Activated CD4-positive, CD25-positive, alpha-beta regulatory T cell treated with anti-CD3 and anti-CD28 coated beads, Interleukin-2, amount 50 U/mL, for 16 hours (primary cell): ENCODE data around the gene FAM131B.

Experiments
- DNase-seq: peaks from one replicate; pipeline ENCODE4 v3.0.0-alpha.2; 2020; ENCODE audit warnings: low read depth, low spot score

FAM131B gene

DNA sequence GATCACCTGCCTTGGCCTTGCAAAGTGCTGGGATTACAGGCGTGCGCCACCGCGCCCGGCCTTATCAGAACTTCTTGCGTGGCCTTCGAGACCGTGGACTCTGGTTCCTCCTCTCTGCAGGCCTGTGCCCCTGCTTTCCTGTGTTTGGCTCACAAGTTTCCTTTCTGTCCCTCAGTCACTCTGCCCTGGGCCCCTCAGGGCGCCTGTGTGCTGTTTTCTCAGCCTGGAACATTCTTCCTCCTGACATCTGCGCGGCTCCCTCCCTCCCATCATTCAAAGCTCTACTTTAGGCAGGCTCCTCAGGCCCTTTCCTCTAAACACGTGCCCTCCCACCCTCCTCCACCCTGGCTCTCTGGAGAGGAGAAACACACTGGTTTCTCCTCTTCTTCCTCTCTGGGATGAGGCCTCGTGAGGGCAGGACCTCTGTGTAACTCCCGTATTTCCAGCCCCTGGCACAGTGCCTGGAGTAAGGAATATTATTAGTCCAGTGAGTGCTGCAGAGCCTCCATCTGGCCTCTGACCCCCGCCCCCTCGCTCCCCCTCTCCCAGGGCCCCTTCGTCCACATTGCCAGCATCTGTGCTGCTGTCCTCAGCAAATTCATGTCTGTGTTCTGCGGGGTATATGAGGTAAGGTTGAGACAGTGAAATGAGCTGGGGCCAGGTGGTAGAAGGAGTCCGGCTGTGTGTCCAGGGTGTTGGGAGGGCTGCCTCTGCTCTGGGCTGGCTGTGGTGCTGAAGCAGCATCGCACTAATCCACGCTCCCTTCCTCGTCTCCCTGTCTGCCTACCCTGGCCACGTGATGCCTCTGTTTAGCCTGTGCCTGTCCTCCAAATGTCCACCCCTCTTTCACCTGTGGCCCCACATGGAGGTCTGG lies 39.5 kb downstream of the FAM131B start:
- DNase-seq, result no peak

DNA sequence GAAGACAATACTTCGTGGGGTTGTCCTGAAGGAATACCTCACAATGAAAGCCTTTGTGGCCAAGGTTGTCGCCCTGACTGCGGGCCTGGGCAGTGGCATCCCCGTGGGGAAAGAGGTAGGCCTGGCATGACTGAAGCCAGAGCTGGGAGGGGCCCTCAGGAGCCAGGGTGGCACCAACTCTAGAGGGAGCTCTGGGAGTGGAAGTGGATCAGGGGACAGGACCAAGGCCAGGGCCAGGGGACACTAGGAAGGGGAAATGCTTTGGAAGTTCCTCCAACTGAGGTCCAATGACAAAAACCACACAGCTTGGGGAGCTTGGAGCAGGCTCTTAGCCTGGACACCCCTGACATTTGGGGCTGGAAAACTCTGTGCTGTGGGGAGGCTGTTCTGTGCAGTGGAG lies 40.8 kb downstream of the FAM131B start:
- DNase-seq, result no peak

DNA sequence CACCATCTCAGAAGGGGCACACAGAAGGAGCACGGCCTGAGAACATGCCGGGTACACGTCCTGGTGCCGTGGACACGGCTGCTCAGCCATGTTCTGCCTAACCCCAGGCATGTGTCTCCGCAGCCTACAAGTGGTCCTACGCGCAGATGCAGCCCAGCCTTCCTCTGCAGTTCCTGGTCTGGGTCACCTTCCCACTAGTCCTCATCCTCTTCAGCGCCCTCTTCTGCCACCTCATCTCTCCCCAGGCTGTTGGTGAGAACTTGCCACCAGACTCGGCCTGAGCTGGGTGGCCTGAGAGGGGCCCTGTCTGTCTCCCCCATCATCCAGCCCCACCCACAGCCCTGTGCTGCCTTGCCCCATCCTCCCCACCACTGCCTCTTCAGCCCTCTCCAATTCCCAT lies 41.3 kb downstream of the FAM131B start:
- no peak for DNase-seq

GRCh38 chr7:143320620-143321019 lies 41.9 kb downstream of the FAM131B start:
- no peak for DNase-seq

GRCh38 chr7:143318661-143319060 lies 43.9 kb downstream of the FAM131B start:
- DNase-seq, result no peak

DNA sequence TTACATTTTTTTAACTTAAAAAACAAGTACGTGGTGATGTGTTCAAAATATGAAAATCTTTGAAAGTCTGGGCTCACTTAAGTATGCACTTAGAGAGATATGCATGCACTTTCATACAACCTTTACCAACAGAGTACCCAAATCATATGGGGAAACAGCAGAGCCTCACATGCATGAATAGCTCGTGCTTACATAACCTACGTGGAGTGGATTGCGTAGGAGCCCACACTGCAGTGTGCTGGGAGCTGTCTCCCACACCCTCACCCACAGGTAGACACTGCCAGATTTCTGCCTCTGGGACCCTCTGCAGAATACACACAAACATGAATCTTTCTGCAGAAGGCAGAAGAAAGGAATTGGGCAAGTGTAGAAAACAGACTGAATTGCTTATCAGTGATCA lies 46.0 kb downstream of the FAM131B start:
- DNase-seq, result no peak

DNA sequence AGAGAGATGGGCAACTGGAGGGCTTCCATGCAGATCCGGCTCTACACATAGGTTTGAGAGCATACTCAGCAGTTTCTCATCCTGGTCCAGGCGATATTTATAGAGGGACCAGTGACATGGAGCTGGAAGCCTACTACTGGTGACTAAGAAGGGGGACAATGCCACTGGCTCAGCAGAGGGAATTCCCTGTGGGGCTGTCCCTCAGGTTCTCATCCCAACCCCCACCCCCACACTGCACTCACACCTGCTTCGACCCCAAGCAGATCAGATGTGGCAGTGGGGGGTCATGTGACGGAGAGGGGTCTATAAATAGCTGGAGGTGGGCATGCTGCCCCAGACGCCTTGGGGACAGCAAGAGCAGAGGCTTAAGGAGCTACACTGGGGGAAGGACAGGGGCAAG lies 46.7 kb downstream of the FAM131B start, which contains the start of gene CLCN1:
Gene CLCN1 (plus strand): TSS at position 336 of the 400 bp plus-strand sequence. CDS start 102 bp downstream, outside the sequence.
- DNase-seq, result no peak

- no peak for DNase-seq
Observed at GRCh38 chr7:143314127-143314526, 48.4 kb downstream of the FAM131B start.

DNA sequence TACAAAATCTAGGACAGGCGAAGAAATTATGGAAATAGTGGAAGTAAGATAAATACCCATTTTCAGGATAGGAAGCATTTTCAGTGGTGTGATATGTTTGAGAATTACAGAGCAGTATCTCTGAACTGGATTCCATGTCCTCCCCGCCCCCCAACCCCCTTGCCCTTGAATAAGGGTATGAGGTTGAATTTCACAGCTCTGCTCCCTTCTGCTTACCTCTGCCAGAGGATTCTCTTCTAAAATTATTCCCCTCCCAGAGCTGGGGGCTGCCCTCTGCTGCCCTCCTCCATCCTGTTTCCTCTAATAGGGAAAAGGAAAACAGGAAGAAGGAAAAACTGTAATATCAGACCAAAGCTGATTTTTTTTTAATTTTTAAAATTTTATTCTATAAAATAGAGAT lies 53.9 kb downstream of the FAM131B start:
- DNase-seq, result no peak

DNA sequence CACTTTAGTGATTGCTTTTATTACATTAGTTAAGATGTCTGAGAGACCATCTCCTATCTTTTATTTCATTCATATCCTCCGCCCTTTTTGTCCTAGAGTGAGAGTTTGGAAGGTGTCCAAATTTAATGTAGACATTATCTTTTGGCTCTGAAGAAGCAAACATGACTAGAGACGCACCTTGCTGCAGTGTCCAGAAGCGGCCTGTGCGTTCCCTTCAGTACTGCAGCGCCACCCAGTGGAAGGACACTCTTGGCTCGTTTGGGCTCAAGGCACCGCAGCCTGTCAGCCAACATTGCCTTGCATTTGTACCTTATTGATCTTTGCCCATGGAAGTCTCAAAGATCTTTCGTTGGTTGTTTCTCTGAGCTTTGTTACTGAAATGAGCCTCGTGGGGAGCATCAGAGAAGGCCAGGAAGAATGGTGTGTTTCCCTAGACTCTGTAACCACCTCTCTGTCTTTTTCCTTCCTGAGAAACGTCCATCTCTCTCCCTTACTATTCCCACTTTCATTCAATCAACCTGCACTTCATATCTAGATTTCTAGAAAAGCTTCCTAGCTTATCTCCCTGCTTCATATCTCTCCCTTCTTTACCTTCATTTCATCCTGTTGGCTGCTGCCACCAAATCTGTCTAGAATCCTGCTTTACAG lies 57.0 kb downstream of the FAM131B start:
- peak; percentile 45 for DNase-seq

- no peak for DNase-seq
Observed at GRCh38 chr7:143304938-143305337, 57.6 kb downstream of the FAM131B start.

- DNase-seq, result no peak
Observed at GRCh38 chr7:143303733-143304132, 58.8 kb downstream of the FAM131B start.
